Progenitor cell of endocrine pancreas (in vitro differentiated cells): ENCODE results near the gene VWA5A. TPM values are rescaled to one million over a fixed set of nuclear protein-coding genes. Genes with fewer than 3 reads are reported as not detected.

Experiments
- DNase-seq: peaks from one replicate; pipeline ENCODE4 v3.0.0; 2021; ENCODE audit warnings: low spot score; ENCODE audit not compliant: unreplicated experiment
- H3K27ac Mint-ChIP-seq: 2 replicates; pipeline ENCODE4 v1.8.0; 2021; ENCODE audit warnings: mild to moderate bottlenecking, moderate library complexity, mixed read lengths
- H3K27me3 Mint-ChIP-seq: 2 replicates; pipeline ENCODE4 v1.8.0; 2021; ENCODE audit warnings: mixed read lengths
- H3K36me3 Mint-ChIP-seq: 2 replicates; pipeline ENCODE4 v1.8.0; 2022; ENCODE audit warnings: mixed read lengths; ENCODE audit not compliant: insufficient read depth
- H3K4me1 Mint-ChIP-seq: 2 replicates; pipeline ENCODE4 v1.8.0; 2021; ENCODE audit warnings: low read depth, mixed read lengths
- H3K4me3 Mint-ChIP-seq: 2 replicates; pipeline ENCODE4 v1.8.0; 2021; ENCODE audit warnings: low read depth, mild to moderate bottlenecking, moderate library complexity, mixed read lengths
- H3K9me3 Mint-ChIP-seq: 2 replicates; pipeline ENCODE4 v1.8.0; 2021; ENCODE audit warnings: low read depth, mixed read lengths
- total RNA-seq: library from RNA; stranded (reverse); gene quantifications from 2 replicates; pipeline ENCODE4 v1.2.1, GENCODE V29; 2021
- TF ChIP-seq, protein P1 (sequence below): fragments of 200-600 bp; sonication (generic); IDR thresholded peaks from one replicate; pipeline ENCODE4 v1.5.0; 2021; ENCODE audit warnings: antibody characterized with exemption, mild to moderate bottlenecking; ENCODE audit not compliant: unreplicated experiment

The VWA5A gene
- total RNA-seq, 1 donor from 2014 or later, result 22.6 TPM

DNA sequence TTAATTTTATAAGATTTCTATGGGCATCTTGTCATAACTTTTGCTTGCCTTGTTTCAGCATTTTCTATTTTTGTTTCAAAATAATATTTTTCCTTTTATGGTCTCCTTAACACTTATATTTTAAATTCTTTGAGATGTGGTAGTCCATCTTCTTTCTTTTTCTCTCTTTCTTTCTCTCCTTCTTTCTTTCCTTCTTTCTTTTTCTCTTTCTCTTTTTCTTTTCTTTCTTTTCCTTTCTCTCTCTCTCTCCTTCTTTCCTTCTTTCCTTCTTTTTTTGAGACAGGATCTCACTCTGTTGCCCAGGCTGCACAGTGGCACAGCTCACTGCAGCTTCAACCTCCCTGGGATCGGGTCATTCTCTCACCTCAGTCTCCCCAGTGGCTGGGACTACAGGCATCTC is 38.0 kb upstream of the VWA5A start:
- no peak overlapping the region for H3K27ac Mint-ChIP-seq
- no peaks in the 10 kb centered on the region for H3K9me3 Mint-ChIP-seq
- TF ChIP-seq, protein P1, sequence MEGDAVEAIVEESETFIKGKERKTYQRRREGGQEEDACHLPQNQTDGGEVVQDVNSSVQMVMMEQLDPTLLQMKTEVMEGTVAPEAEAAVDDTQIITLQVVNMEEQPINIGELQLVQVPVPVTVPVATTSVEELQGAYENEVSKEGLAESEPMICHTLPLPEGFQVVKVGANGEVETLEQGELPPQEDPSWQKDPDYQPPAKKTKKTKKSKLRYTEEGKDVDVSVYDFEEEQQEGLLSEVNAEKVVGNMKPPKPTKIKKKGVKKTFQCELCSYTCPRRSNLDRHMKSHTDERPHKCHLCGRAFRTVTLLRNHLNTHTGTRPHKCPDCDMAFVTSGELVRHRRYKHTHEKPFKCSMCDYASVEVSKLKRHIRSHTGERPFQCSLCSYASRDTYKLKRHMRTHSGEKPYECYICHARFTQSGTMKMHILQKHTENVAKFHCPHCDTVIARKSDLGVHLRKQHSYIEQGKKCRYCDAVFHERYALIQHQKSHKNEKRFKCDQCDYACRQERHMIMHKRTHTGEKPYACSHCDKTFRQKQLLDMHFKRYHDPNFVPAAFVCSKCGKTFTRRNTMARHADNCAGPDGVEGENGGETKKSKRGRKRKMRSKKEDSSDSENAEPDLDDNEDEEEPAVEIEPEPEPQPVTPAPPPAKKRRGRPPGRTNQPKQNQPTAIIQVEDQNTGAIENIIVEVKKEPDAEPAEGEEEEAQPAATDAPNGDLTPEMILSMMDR, result no peak
- H3K4me3 Mint-ChIP-seq, result no peak overlapping the region
- no peak for DNase-seq
- peaks cover 10% of the 10 kb centered on the region for H3K27me3 Mint-ChIP-seq
- H3K36me3 Mint-ChIP-seq, result no peaks in the 10 kb centered on the region
- peaks cover 10% of the 10 kb centered on the region for H3K4me1 Mint-ChIP-seq

DNA sequence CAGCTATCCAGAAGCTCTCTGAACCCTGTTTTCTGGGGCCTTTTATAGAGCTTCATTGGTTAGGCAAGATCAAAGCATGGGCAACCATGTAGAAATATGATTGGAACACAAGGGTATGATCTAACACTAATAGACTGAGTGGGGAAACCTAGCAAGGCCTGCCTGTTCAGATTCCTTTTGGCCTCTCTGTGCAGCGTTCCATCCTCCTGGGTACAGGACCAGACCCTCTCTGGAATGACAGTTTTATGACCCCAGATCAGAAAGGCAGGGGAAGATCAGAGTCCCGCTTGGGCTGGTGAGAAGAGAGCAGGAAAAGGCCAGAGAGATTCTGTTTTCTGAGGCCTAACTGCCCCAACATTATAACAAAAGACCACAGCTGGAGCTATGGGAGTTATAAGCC is 36.7 kb upstream of the VWA5A start:
- peaks cover 10% of the 10 kb centered on the region for H3K4me1 Mint-ChIP-seq
- H3K27ac Mint-ChIP-seq, result peak overlapping the region; percentile 33
- H3K36me3 Mint-ChIP-seq, result no peaks in the 10 kb centered on the region
- peaks cover 12% of the 10 kb centered on the region for H3K27me3 Mint-ChIP-seq
- DNase-seq, result no peak
- TF ChIP-seq, protein P1, result no peak
- no peaks in the 10 kb centered on the region for H3K9me3 Mint-ChIP-seq
- no peak overlapping the region for H3K4me3 Mint-ChIP-seq

DNA sequence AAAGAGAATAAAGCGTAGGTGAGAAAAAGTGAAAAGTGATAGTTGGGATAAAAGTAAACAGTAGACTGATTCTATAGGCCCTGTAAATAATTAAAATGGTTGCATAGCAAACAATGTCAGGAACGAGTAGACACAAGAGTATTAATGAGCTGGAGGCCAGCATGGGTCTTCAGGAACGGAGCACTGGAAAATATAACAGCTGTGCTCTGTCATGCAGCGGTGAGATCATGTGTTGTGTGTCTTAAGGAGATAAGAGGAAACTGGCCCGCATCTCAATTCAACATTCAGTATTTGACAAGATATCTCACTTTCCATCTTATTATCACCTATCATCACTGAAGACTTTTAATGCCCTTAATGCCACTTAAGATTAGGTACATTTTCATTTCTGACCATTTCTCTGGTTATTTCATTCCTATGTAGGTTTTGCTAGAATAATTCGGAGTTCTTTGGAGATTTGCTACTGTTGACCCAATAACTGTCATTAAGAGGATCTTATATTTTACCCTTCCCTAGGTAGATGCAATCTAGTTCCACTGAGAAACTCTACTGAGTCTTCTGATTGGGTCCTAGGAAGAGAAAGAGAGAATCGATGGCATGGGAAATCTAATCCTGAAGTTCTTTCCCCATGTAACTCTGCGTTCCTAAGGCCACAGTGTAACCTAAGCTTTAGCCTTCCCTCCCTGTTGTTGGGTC is 35.5 kb upstream of the VWA5A start:
- Mint-ChIP-seq H3K27ac (no peak overlapping the region), H3K4me1 (peaks cover 10% of the 10 kb centered on the region), H3K4me3 (no peak overlapping the region), H3K36me3 (no peaks in the 10 kb centered on the region), H3K27me3 (peaks cover 12% of the 10 kb centered on the region), H3K9me3 (no peaks in the 10 kb centered on the region)
- TF ChIP-seq, protein P1, result no peak
- no peak for DNase-seq

DNA sequence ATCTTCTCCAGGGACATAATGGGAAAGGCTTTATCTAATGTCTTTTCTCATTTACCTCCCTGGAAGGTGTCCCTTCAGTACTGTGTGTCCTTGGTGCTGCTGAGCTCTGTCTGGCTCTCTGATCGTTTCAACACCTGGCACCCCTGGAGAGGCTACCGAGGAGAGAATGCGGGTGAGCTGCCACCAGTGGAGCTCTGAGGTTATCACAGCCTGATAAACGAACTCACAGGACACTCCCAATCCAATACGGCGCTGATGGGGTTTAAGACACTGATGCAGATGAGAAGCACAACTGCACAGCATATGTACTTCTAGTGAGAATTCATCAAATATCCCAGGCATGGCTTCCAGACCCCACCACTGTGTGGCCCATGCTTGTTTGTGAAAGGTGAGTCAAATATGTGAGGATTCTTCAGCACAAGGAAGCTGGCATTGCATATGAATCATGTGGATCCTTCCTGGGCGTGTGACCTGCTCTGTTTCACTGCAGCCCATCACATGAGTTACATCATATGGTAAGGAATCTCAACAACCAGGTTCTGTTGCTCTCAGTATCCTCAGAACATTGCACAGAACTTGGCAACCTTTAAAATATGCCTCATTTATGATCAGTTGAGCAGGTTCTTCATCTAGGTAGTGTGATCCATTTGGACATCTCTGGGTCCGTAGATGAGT is 34.8 kb upstream of the VWA5A start:
- H3K4me3 Mint-ChIP-seq, result no peak overlapping the region
- no peaks in the 10 kb centered on the region for H3K9me3 Mint-ChIP-seq
- H3K27me3 Mint-ChIP-seq, result peaks cover 14% of the 10 kb centered on the region
- H3K4me1 Mint-ChIP-seq, result peaks cover 10% of the 10 kb centered on the region
- no peak for DNase-seq
- TF ChIP-seq, protein P1, result no peak
- H3K36me3 Mint-ChIP-seq, result no peaks in the 10 kb centered on the region
- no peak overlapping the region for H3K27ac Mint-ChIP-seq

DNA sequence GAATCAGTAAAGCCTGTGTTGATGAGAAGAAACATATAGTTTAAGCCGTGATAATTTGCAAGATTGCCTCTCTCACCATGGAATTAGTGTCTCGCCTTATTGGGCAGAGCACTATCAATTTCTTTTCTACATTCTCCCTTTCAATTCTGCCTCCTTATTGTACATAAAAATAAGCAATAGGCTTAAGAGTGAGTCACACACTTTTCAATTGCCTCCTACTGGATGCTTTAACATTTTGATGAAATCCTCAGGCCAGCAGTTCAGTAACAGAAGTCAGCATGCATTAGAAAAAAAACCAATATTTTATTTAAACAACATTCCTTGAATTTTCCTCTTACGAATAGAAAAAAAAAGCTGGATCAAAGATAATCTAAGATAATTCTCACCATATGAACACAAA is 33.8 kb upstream of the VWA5A start:
- H3K4me1 Mint-ChIP-seq, result peaks cover 10% of the 10 kb centered on the region
- H3K27ac Mint-ChIP-seq, result no peak overlapping the region
- TF ChIP-seq, protein P1, result no peak
- no peaks in the 10 kb centered on the region for H3K9me3 Mint-ChIP-seq
- H3K36me3 Mint-ChIP-seq, result no peaks in the 10 kb centered on the region
- peaks cover 21% of the 10 kb centered on the region for H3K27me3 Mint-ChIP-seq
- no peak overlapping the region for H3K4me3 Mint-ChIP-seq
- no peak for DNase-seq
